ENCODE measurements around the gene EIF4G2.
A peak's percentile ranks its signal among the peaks of the same experiment; 100 is the strongest.

Gene EIF4G2

DNA sequence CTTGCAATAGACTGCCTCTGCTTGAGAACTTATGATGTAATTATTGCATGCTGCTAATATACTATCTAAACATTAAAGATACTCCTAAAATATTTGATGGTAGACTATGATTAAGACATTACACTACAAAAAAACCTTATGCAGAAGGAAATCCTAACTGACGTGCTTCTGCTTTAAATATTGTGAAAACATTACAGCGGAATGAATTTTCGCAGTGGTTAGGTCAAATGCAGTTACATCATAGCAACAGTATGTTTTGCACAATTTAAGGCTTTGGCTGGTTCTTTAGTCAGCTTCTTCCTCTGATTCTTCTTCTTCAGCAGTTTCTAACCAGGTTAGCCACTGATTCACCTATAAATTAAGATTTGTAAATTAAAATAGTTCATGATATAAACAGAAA is 11.2 kb downstream of the EIF4G2 start:
- H3K4me1 ChIP-seq (ENCODE audit: insufficient read depth, low read length, poor library complexity, severe bottlenecking) = peaks cover 51% of the 10 kb centered on the region

DNA sequence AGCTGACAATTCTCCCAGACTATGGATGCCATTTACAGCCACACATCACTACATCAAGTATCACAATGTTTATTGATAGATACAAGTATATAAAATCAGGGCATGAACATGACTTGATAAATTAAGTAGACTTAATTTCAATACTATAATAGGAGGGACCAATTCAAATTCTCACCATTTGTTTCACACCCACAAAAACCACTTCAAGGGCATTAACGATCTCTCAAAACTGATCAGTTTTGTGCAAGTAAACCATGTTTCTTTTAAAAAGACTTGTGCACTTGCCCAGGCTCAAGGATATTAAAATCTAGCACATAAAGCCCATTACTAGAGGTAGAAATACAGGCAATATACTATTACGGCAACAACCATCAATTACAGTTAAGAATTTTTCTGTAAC is 11.7 kb downstream of the EIF4G2 start:
- Histone ChIP-seq H3K9me3 (ENCODE audit: insufficient read depth, low read depth, low read length) (no peaks in the 10 kb centered on the region), H4K20me1 (ENCODE audit: insufficient read depth, low read length, poor library complexity, severe bottlenecking) (peaks cover 52% of the 10 kb centered on the region), H3K9ac (ENCODE audit: low read depth, low read length, poor library complexity, severe bottlenecking) (no peak overlapping the region), H2AFZ (ENCODE audit: low read length) (no peak overlapping the region), H3K4me1 (ENCODE audit: insufficient read depth, low read length, poor library complexity, severe bottlenecking) (peaks cover 48% of the 10 kb centered on the region), H3K9me2 (replicated peaks; ENCODE audit: low read depth, low read length) (no peaks in the 10 kb centered on the region), H3K4me3 (ENCODE audit: low read length, poor library complexity, severe bottlenecking) (no peak overlapping the region), H3F3A (ENCODE audit: low read depth) (peaks cover 44% of the 10 kb centered on the region), H3K27me3 (ENCODE audit: insufficient read depth, low read length, poor library complexity, severe bottlenecking) (no peaks in the 10 kb centered on the region), H3K36me3 (ENCODE audit: insufficient read depth, low read length) (peaks cover 61% of the 10 kb centered on the region), H3K4me2 (ENCODE audit: low read depth, low read length, poor library complexity, severe bottlenecking) (no peak overlapping the region), H3K79me2 (ENCODE audit: insufficient read depth, low read length) (peaks cover 36% of the 10 kb centered on the region)
- TF ChIP-seq, protein P1, sequence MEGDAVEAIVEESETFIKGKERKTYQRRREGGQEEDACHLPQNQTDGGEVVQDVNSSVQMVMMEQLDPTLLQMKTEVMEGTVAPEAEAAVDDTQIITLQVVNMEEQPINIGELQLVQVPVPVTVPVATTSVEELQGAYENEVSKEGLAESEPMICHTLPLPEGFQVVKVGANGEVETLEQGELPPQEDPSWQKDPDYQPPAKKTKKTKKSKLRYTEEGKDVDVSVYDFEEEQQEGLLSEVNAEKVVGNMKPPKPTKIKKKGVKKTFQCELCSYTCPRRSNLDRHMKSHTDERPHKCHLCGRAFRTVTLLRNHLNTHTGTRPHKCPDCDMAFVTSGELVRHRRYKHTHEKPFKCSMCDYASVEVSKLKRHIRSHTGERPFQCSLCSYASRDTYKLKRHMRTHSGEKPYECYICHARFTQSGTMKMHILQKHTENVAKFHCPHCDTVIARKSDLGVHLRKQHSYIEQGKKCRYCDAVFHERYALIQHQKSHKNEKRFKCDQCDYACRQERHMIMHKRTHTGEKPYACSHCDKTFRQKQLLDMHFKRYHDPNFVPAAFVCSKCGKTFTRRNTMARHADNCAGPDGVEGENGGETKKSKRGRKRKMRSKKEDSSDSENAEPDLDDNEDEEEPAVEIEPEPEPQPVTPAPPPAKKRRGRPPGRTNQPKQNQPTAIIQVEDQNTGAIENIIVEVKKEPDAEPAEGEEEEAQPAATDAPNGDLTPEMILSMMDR (conservative IDR thresholded peaks at IDR 0.05; ENCODE audit: low read length) = no peak
- TF ChIP-seq EZH2phosphoT487 (IDR thresholded peaks at IDR 0.05; ENCODE audit: borderline replicate concordance) = no peak

More for the DNA sequence above, 11.2 kb downstream of the EIF4G2 start:
- Histone ChIP-seq H3F3A (ENCODE audit: low read depth) (peaks cover 46% of the 10 kb centered on the region), H3K79me2 (ENCODE audit: insufficient read depth, low read length) (peaks cover 41% of the 10 kb centered on the region), H3K9ac (ENCODE audit: low read depth, low read length, poor library complexity, severe bottlenecking) (no peak overlapping the region), H3K36me3 (ENCODE audit: insufficient read depth, low read length) (peaks cover 66% of the 10 kb centered on the region), H3K4me2 (ENCODE audit: low read depth, low read length, poor library complexity, severe bottlenecking) (peak overlapping the region; percentile 2), H3K4me3 (ENCODE audit: low read length, poor library complexity, severe bottlenecking) (no peak overlapping the region), H2AFZ (ENCODE audit: low read length) (no peak overlapping the region), H3K9me3 (ENCODE audit: insufficient read depth, low read depth, low read length) (no peaks in the 10 kb centered on the region), H3K9me2 (replicated peaks; ENCODE audit: low read depth, low read length) (no peaks in the 10 kb centered on the region), H3K27me3 (ENCODE audit: insufficient read depth, low read length, poor library complexity, severe bottlenecking) (no peaks in the 10 kb centered on the region), H4K20me1 (ENCODE audit: insufficient read depth, low read length, poor library complexity, severe bottlenecking) (peaks cover 58% of the 10 kb centered on the region)
- TF ChIP-seq, protein P1 (conservative IDR thresholded peaks at IDR 0.05; ENCODE audit: low read length) = no peak
- TF ChIP-seq EZH2phosphoT487 (IDR thresholded peaks at IDR 0.05; ENCODE audit: borderline replicate concordance) = no peak

GRCh38 chr11:10796191-10796590 is 12.5 kb downstream of the EIF4G2 start:
- Histone ChIP-seq H3K4me2 (ENCODE audit: low read depth, low read length, poor library complexity, severe bottlenecking) (no peak overlapping the region), H3K36me3 (ENCODE audit: insufficient read depth, low read length) (peaks cover 53% of the 10 kb centered on the region), H3K4me1 (ENCODE audit: insufficient read depth, low read length, poor library complexity, severe bottlenecking) (peaks cover 40% of the 10 kb centered on the region), H3K9me3 (ENCODE audit: insufficient read depth, low read depth, low read length) (no peaks in the 10 kb centered on the region), H3F3A (ENCODE audit: low read depth) (peaks cover 36% of the 10 kb centered on the region), H3K9ac (ENCODE audit: low read depth, low read length, poor library complexity, severe bottlenecking) (no peak overlapping the region), H2AFZ (ENCODE audit: low read length) (no peak overlapping the region), H3K27me3 (ENCODE audit: insufficient read depth, low read length, poor library complexity, severe bottlenecking) (no peaks in the 10 kb centered on the region), H3K9me2 (replicated peaks; ENCODE audit: low read depth, low read length) (no peaks in the 10 kb centered on the region), H4K20me1 (ENCODE audit: insufficient read depth, low read length, poor library complexity, severe bottlenecking) (peaks cover 44% of the 10 kb centered on the region), H3K4me3 (ENCODE audit: low read length, poor library complexity, severe bottlenecking) (no peak overlapping the region), H3K79me2 (ENCODE audit: insufficient read depth, low read length) (peaks cover 28% of the 10 kb centered on the region)
- TF ChIP-seq, protein P1 (conservative IDR thresholded peaks at IDR 0.05; ENCODE audit: low read length) = no peak
- no peak for TF ChIP-seq EZH2phosphoT487 (IDR thresholded peaks at IDR 0.05; ENCODE audit: borderline replicate concordance)

All from Loucy (cell line).